HepG2 (cell line): ENCODE measurements around the gene MRPL50. TPM values are rescaled to one million over a fixed set of nuclear protein-coding genes. Genes with fewer than 3 reads are reported as not detected.

Experiments
- AFF4 ChIP-seq: sonication (generic); formaldehyde crosslinking; IDR thresholded peaks from 2 replicates; pipeline ENCODE4 v1.4.0; 2020; ENCODE audit warnings: missing genetic modification reagents
- ATF1 ChIP-seq: IDR thresholded peaks from 2 replicates; pipeline ENCODE4 v1.6.1; 2016; ENCODE audit warnings: mild to moderate bottlenecking, control low read depth
- BRD4 ChIP-seq: sonication (generic); formaldehyde crosslinking; IDR thresholded peaks from 2 replicates; pipeline ENCODE4 v1.4.0; 2020; ENCODE audit warnings: missing genetic modification reagents
- CAMTA2 ChIP-seq: sonication (generic); formaldehyde crosslinking; IDR thresholded peaks from 2 replicates; pipeline ENCODE4 v1.4.0; 2020; ENCODE audit warnings: mild to moderate bottlenecking, missing genetic modification reagents, borderline replicate concordance
- DPF2 ChIP-seq: sonication (generic); formaldehyde crosslinking; IDR thresholded peaks from 2 replicates; pipeline ENCODE4 v1.4.0; 2020; ENCODE audit warnings: mild to moderate bottlenecking, low read depth, missing genetic modification reagents, borderline replicate concordance
- KLF16 ChIP-seq, 2 experiments: sonication (generic) in 1 of 2; formaldehyde crosslinking in 1 of 2; IDR thresholded peaks; 2 replicates each; pipeline versions ENCODE4 v1.6.1 to v1.8.0; 2016 to 2023; ENCODE audit warnings: missing genetic modification reagents in 2 of 2, missing compliant biosample characterization in 1 of 2
- MATR3 ChIP-seq: sonication (generic); formaldehyde crosslinking; IDR thresholded peaks from 2 replicates; pipeline ENCODE4 v1.4.0; 2020; ENCODE audit warnings: missing genetic modification reagents
- MAX ChIP-seq: IDR thresholded peaks from 2 replicates; pipeline ENCODE4 v1.6.1; 2012; ENCODE audit warnings: inconsistent platforms
- MTA1 ChIP-seq: sonication (generic); formaldehyde crosslinking; IDR thresholded peaks from 2 replicates; pipeline ENCODE4 v1.4.0; 2020; ENCODE audit warnings: missing genetic modification reagents, mild to moderate bottlenecking, borderline replicate concordance
- NR2C2 ChIP-seq: sonication (generic); formaldehyde crosslinking; IDR thresholded peaks from 2 replicates; pipeline ENCODE4 v1.4.0; 2020; ENCODE audit warnings: missing genetic modification reagents, mild to moderate bottlenecking, moderate library complexity, borderline replicate concordance
- PLRG1 ChIP-seq: fragments of 450-650 bp; conservative IDR thresholded peaks from 2 replicates; pipeline ENCODE4 v1.6.1; 2016
- SP140L ChIP-seq: sonication (generic); formaldehyde crosslinking; IDR thresholded peaks from 2 replicates; pipeline ENCODE4 v1.4.0; 2020; ENCODE audit warnings: missing genetic modification reagents, borderline replicate concordance
- SUZ12 ChIP-seq: fragments of 150-350 bp; IDR thresholded peaks from 2 replicates; pipeline ENCODE4 v1.6.1; 2014; ENCODE audit warnings: low read depth, low read length
- SYNCRIP ChIP-seq: fragments of 200-400 bp; formaldehyde crosslinking; IDR thresholded peaks from 2 replicates; pipeline ENCODE4 v1.6.1; 2018; ENCODE audit warnings: mild to moderate bottlenecking, low read depth, low read length; ENCODE audit not compliant: insufficient read depth
- YEATS2 ChIP-seq: sonication (generic); formaldehyde crosslinking; IDR thresholded peaks from 2 replicates; pipeline ENCODE4 v1.4.0; 2020; ENCODE audit warnings: missing genetic modification reagents, borderline replicate concordance
- ZBTB37 ChIP-seq: sonication (generic); formaldehyde crosslinking; IDR thresholded peaks from 2 replicates; pipeline ENCODE4 v1.4.0; 2020; ENCODE audit warnings: mild to moderate bottlenecking, missing genetic modification reagents
- ZNF143 ChIP-seq: sonication (generic); formaldehyde crosslinking; IDR thresholded peaks from 2 replicates; pipeline ENCODE4 v1.4.0; 2020; ENCODE audit warnings: missing genetic modification reagents
- ZNF441 ChIP-seq: sonication (generic); formaldehyde crosslinking; IDR thresholded peaks from 2 replicates; pipeline ENCODE4 v1.7.0; 2021; ENCODE audit warnings: missing genetic modification reagents, borderline replicate concordance
- ZNF567 ChIP-seq: sonication (generic); formaldehyde crosslinking; IDR thresholded peaks from 2 replicates; pipeline ENCODE4 v1.8.1; 2023; ENCODE audit warnings: mild to moderate bottlenecking, missing genetic modification reagents, borderline replicate concordance
- ZNF580 ChIP-seq: IDR thresholded peaks from 2 replicates; pipeline ENCODE4 v1.6.1; 2016; ENCODE audit warnings: low read depth, borderline replicate concordance
- ZNF629 ChIP-seq: sonication (generic); formaldehyde crosslinking; conservative IDR thresholded peaks from 2 replicates; pipeline ENCODE4 v1.5.0; 2020; ENCODE audit warnings: missing genetic modification reagents
- ZNF883 ChIP-seq: sonication (generic); formaldehyde crosslinking; IDR thresholded peaks from 2 replicates; pipeline ENCODE4 v1.5.1; 2020; ENCODE audit warnings: mild to moderate bottlenecking, missing genetic modification reagents; ENCODE audit errors: not compliant biosample characterization
- polyA plus RNA-seq, 8 experiments: library from polyadenylated mRNA; depleted of rRNA in 3 of 8; stranded (reverse) in 7 of 8; unstranded in 1 of 8; fragments of >200 nt; fragmentation: Illumina TruSeq in 4 of 8; extraction: Trizol in 4 of 8; gene quantifications; 2 replicates each; pipeline versions ENCODE4 v1.2.1 to v1.2.3, GENCODE V29; 2011 to 2016; ENCODE audit warnings: low read depth in 4 of 8, missing spikeins in 1 of 8, mixed read lengths in 1 of 8; ENCODE audit not compliant: insufficient read depth in 1 of 8
- total RNA-seq, 5 experiments: library from RNA; depleted of rRNA; stranded (reverse); fragments of >200 nt; fragmentation: Illumina TruSeq; extraction: Trizol; gene quantifications; 2 replicates each; pipeline ENCODE4 v1.2.3, GENCODE V29; 2016; ENCODE audit warnings: low read depth in 1 of 5

MRPL50 gene
- total and polyA plus RNA-seq, 2 of the 13 experiments (the other 11 are each of a cell fraction or from before 2014, with no cell fraction given), result 37.1 to 70.0 TPM

GRCh38 chr9:101433229-101433628, 34.8 kb upstream of the MRPL50 start (continued):
- no peak for TF ChIP-seq SP140L (CRISPR knock-in tag)
- TF ChIP-seq ZBTB37, result no peak
- peak; percentile 82 for TF ChIP-seq BRD4 (CRISPR knock-in tag)
- TF ChIP-seq MTA1 (CRISPR knock-in tag), result no peak
- TF ChIP-seq AFF4 (CRISPR knock-in tag), result no peak
- TF ChIP-seq ATF1 (CRISPR knock-in tag), result peak; percentile 69; the same call in 1 of the 2 replicates
- no peak for TF ChIP-seq SUZ12
- no peak for TF ChIP-seq ZNF629 (CRISPR knock-in tag)
- peak; percentile 59; the same call in 1 of the 2 replicates for TF ChIP-seq YEATS2
- peak; percentile 76 for TF ChIP-seq NR2C2
- TF ChIP-seq ZNF883, result no peak
- TF ChIP-seq ZNF567 (CRISPR knock-in tag), result no peak
- no peak for TF ChIP-seq SYNCRIP
- TF ChIP-seq PLRG1, result no peak
- 0 out of 2 replicates have a peak, but pooled peaks have one; percentile 30 for TF ChIP-seq ZNF143 (CRISPR knock-in tag)
- TF ChIP-seq ZNF441 (CRISPR knock-in tag), result no peak
- peak in 1 of 2 experiments; percentile 54; a peak in 1 of 4 replicates for TF ChIP-seq KLF16 (CRISPR knock-in tag; IDR thresholded peaks at IDR 0.05)
- no peak for TF ChIP-seq CAMTA2 (CRISPR knock-in tag)
- TF ChIP-seq MATR3, result no peak
- TF ChIP-seq DPF2 (CRISPR knock-in tag), result peak; percentile 69; the same call in 1 of the 2 replicates
- TF ChIP-seq ZNF580 (CRISPR knock-in tag), result no peak
- peak; percentile 61 for TF ChIP-seq MAX
